Neural cell (in vitro differentiated cells): Measurements from ENCODE around the gene BTBD19.
"Not testable (repeated sequence)": the region's sequence is repeated elsewhere in the genome, so short reads cannot be mapped to it uniquely, and the experiment has no call there.

Source experiments
- EZH2 ChIP-seq: fragments of 200-600, 300-800 bp; shearing (Covaris generic), sonication (generic); IDR thresholded peaks from 2 replicates; pipeline ENCODE4 v1.6.1; 2014; ENCODE audit warnings: antibody characterized with exemption, low read length, borderline replicate concordance, mild to moderate bottlenecking; ENCODE audit not compliant: insufficient read depth, poor library complexity, severe bottlenecking
- RAD21 ChIP-seq: fragments of 450-650 bp; conservative IDR thresholded peaks from 2 replicates; pipeline ENCODE4 v1.6.1; 2014; ENCODE audit warnings: antibody characterized with exemption, mild to moderate bottlenecking, moderate library complexity

GRCh38 chr1:44797886-44798285 lies 10.4 kb upstream of the BTBD19 start:
- not testable (repeated sequence) for TF ChIP-seq RAD21, EZH2
